GM12878 (cell line): ENCODE measurements around the gene EGFR. TPM values are rescaled to one million over a fixed set of nuclear protein-coding genes. Genes with fewer than 3 reads are reported as not detected.

Experiments used
- ATAC-seq: fragments of 200-7000 bp; cut with Tn5 transposase; 3 replicates; pipeline ENCODE4 v1.9.1; 2020; ENCODE audit warnings: mild to moderate bottlenecking, moderate library complexity
- BruUV-seq: library from RNA; stranded (reverse); fragments of 400-500 nt; replicated peaks from 2 replicates; lab custom pipeline; 2021; lab: Mats Ljungman, UMichigan
- CTCF ChIA-PET: fragments of 300-600 bp; sonication (Branson Sonifier 250); formaldehyde crosslinking; extraction: SDS; loops from one replicate; lab custom pipeline; 2021; ENCODE audit warnings: inconsistent platforms; lab: Yijun Ruan, JAX
- POLR2A ChIA-PET: fragments of 350-600 bp; formaldehyde crosslinking; extraction: SDS; loops from one replicate; lab custom pipeline; 2021; ENCODE audit warnings: inconsistent platforms; lab: Charles Lee
- RAD21 ChIA-PET: fragments of 300-600 bp; sonication (Branson Sonifier 250); formaldehyde crosslinking; loops from one replicate; lab custom pipeline; 2023; ENCODE audit warnings: antibody characterized with exemption; ENCODE audit not compliant: unreplicated experiment; lab: Charles Lee
- SMC1A ChIA-PET: fragments of 300-600 bp; sonication (Branson Sonifier 250); formaldehyde crosslinking; loops from one replicate; lab custom pipeline; 2023; ENCODE audit not compliant: unreplicated experiment, uncharacterized antibody; lab: Charles Lee
- DNase-seq: peaks from one replicate; pipeline ENCODE4 v3.0.0-alpha.2; 2011; ENCODE audit warnings: low read depth, low spot score
- FAIRE-seq: peaks from 3 replicates; lab custom pipeline; 2011; peaks lifted over from hg19 to GRCh38; lab: Jason Lieb, UNC
- H2AFZ ChIP-seq: 2 replicates; pipeline ENCODE4 v1.6.0; 2011; ENCODE audit warnings: low read depth, low read length, control low read depth; ENCODE audit not compliant: control insufficient read depth
- H3K27ac ChIP-seq: 2 replicates; pipeline ENCODE4 v1.5.1; 2011; ENCODE audit warnings: control low read depth; ENCODE audit not compliant: control insufficient read depth, insufficient read depth
- H3K27me3 ChIP-seq, 2 experiments: replicated peaks in 1 of 2; 2 replicates each; pipeline versions ENCODE4 v1.6.0 to v1.6.1; 2011; ENCODE audit warnings: low read length in 1 of 2; ENCODE audit not compliant: control insufficient read depth in 2 of 2, insufficient read depth in 2 of 2
- H3K36me3 ChIP-seq, 2 experiments: 2 replicates each; pipeline ENCODE4 v1.5.1; 2011; ENCODE audit warnings: low read length in 1 of 2; ENCODE audit not compliant: control insufficient read depth in 2 of 2, insufficient read depth in 2 of 2
- H3K4me1 ChIP-seq: 2 replicates; pipeline ENCODE4 v1.6.1; 2011; ENCODE audit warnings: mild to moderate bottlenecking, low read length, moderate library complexity, mixed read lengths; ENCODE audit not compliant: control insufficient read depth, insufficient read depth
- H3K4me2 ChIP-seq: 2 replicates; pipeline ENCODE4 v1.6.0; 2011; ENCODE audit warnings: control low read depth; ENCODE audit not compliant: control insufficient read depth, insufficient read depth
- H3K4me3 ChIP-seq: fragments of 200-600 bp; sonication (generic); 2 replicates; pipeline ENCODE4 v1.5.1; 2016
- H3K79me2 ChIP-seq: 2 replicates; pipeline ENCODE4 v1.6.0; 2011; ENCODE audit warnings: low read length; ENCODE audit not compliant: control insufficient read depth, insufficient read depth
- H3K9ac ChIP-seq: 2 replicates; pipeline ENCODE4 v1.8.0; 2011; ENCODE audit warnings: low read length, control low read depth, mixed read lengths; ENCODE audit not compliant: control insufficient read depth, insufficient read depth
- H3K9me3 ChIP-seq: replicated peaks from 3 replicates; pipeline ENCODE4 v1.5.1; 2011; ENCODE audit warnings: mild to moderate bottlenecking, low read length; ENCODE audit not compliant: control insufficient read depth, insufficient read depth
- H4K20me1 ChIP-seq: 2 replicates; pipeline ENCODE4 v1.6.0; 2011; ENCODE audit not compliant: control insufficient read depth, insufficient read depth
- ATF2 ChIP-seq: IDR thresholded peaks from 2 replicates; pipeline ENCODE4 v1.6.1; 2012; ENCODE audit warnings: low read length, inconsistent platforms
- ELK1 ChIP-seq: IDR thresholded peaks from 2 replicates; pipeline ENCODE4 v1.6.1; 2012; ENCODE audit warnings: low read depth, low read length, improper control_type of control experiment
- MLLT1 ChIP-seq: fragments of 450-650 bp; IDR thresholded peaks from 2 replicates; pipeline ENCODE4 v1.6.1; 2016; ENCODE audit warnings: mild to moderate bottlenecking
- MYB ChIP-seq: fragments of 150-350 bp; IDR thresholded peaks from 2 replicates; pipeline ENCODE4 v1.6.1; 2014; ENCODE audit warnings: mild to moderate bottlenecking, low read depth, low read length, borderline replicate concordance
- POLR2AphosphoS2 ChIP-seq: IDR thresholded peaks from 2 replicates; pipeline ENCODE4 v1.6.1; 2011; ENCODE audit warnings: low read depth, mild to moderate bottlenecking, low read length, improper control_type of control experiment, moderate library complexity
- USF2 ChIP-seq: IDR thresholded peaks from 2 replicates; pipeline ENCODE4 v1.6.1; 2011; ENCODE audit warnings: low read depth, low read length, improper control_type of control experiment, borderline replicate concordance
- WGBS: methylation state at CpG from one replicate; pipeline ENCODE4 v1.1.6; 2016; ENCODE audit warnings: low lambda C conversion rate; ENCODE audit not compliant: insufficient replicate concordance, insufficient coverage; ENCODE audit errors: missing lambda C conversion rate; 5-methylcytosine and 5-hydroxymethylcytosine counted together
- in situ Hi-C: fragments of 300-500 bp; cut with MboI; formaldehyde crosslinking; loops from 9 replicates; pipeline ENCODE4 v1.14.3; 2018; ENCODE audit warnings: mixed read lengths
- intact Hi-C: fragments of 100-400 bp; cut with micrococcal nuclease; formaldehyde crosslinking; loops from one replicate; pipeline ENCODE4 v1.14.2; 2022; ENCODE audit not compliant: unreplicated experiment
- polyA plus RNA-seq, 11 experiments: library from polyadenylated mRNA; depleted of rRNA in 4 of 11; unstranded in 6 of 11; stranded (reverse) in 5 of 11; fragments of >200 nt; fragmentation: Nextera tagmentation in 4 of 11; fragmentation: Illumina TruSeq in 1 of 11; extraction: Ambion mirVana in 4 of 11; extraction: Trizol in 1 of 11; gene quantifications; 1 replicate in 1 of 11; 2 replicates in 10 of 11; pipeline versions ENCODE4 v1.2.1 to v1.2.3, GENCODE V29; 2011 to 2016; ENCODE audit warnings: inconsistent platforms in 2 of 11, missing spikeins in 2 of 11, low read depth in 1 of 11
- total RNA-seq, 4 experiments: library from RNA; depleted of rRNA in 3 of 4; stranded (reverse); fragments of >200 nt in 3 of 4; fragmentation: Illumina TruSeq in 1 of 4; extraction: Trizol in 1 of 4; gene quantifications; 2 replicates each; pipeline versions ENCODE4 v1.2.1 to v1.2.3, GENCODE V29; 2013 to 2021

Gene EGFR
- total and polyA plus RNA-seq, 10 of the 15 experiments (the other 5 are each of a cell fraction or from before 2014, with no cell fraction given) = 0.01 to 0.31 TPM; not detected in 8

GRCh38 chr7:55060085-55060484, 41.3 kb downstream of the EGFR start:
- Histone ChIP-seq H3K9me3 (no peaks in the 10 kb centered on the region), H3K9ac (no peak overlapping the region), H2AFZ (no peak overlapping the region), H3K27me3 (no peaks in the 10 kb centered on the region), H3K36me3 (no peaks in the 10 kb centered on the region), H3K4me1 (no peaks in the 10 kb centered on the region)
- WGBS = 28% methylated on average over 2 of the region's 2 CpGs
- DNase-seq (no peak), ATAC-seq (no peak)
- CTCF ChIA-PET = no interaction called here
- in situ Hi-C loops (no loop called here), intact Hi-C loops (no loop called here)
- TF ChIP-seq POLR2AphosphoS2 (no peak), ELK1 (no peak), MYB (no peak), USF2 (no peak), MLLT1 (no peak), ATF2 (no peak)
- TF ChIP-seq, all 136 proteins: peak for 0
- POLR2A ChIA-PET = interaction anchor here (1.5 kb wide), 1 partner anchor 8 kb away, joined by 3 read pairs; no protein-coding TSS in a partner anchor
- Histone ChIP-seq H3K27ac (no peak overlapping the region), H4K20me1 (no peaks in the 10 kb centered on the region), H3K4me2 (no peak overlapping the region), H3K79me2 (no peaks in the 10 kb centered on the region), H3K4me3 (no peak overlapping the region)
- RAD21 ChIA-PET = no interaction called here
- FAIRE-seq = no peak
- SMC1A ChIA-PET = interaction anchor here (1.8 kb wide), 1 partner anchor 27 kb away, joined by 6 read pairs; no protein-coding TSS in a partner anchor
- BruUV-seq = no TSS peak
